Hepatocyte (in vitro differentiated cells): ENCODE measurements around the gene TIMM8B. TPM values are rescaled to one million over a fixed set of nuclear protein-coding genes. Genes with fewer than 3 reads are reported as not detected.
"Not testable (repeated sequence)": the region's sequence is repeated elsewhere in the genome, so short reads cannot be mapped to it uniquely, and the experiment has no call there.

Source experiments
- DNase-seq: peaks from one replicate; pipeline ENCODE4 v3.0.0-alpha.2; 2016; ENCODE audit warnings: low spot score
- H2AFZ ChIP-seq: fragments of 200-600 bp; sonication (generic); 2 replicates; pipeline ENCODE4 v1.6.0; 2016; ENCODE audit warnings: antibody characterized with exemption, mild to moderate bottlenecking
- H3K27ac ChIP-seq: fragments of 200-600 bp; sonication (generic); 2 replicates; pipeline ENCODE4 v1.5.1; 2016; ENCODE audit warnings: mild to moderate bottlenecking
- H3K27me3 ChIP-seq: fragments of 200-600 bp; sonication (generic); 2 replicates; pipeline ENCODE4 v1.6.1; 2016
- H3K36me3 ChIP-seq: fragments of 200-600 bp; sonication (generic); replicated peaks from 2 replicates; pipeline ENCODE4 v1.5.1; 2016; ENCODE audit warnings: low read depth; ENCODE audit not compliant: insufficient read depth
- H3K4me1 ChIP-seq: fragments of 200-600 bp; sonication (generic); 2 replicates; pipeline ENCODE4 v1.5.1; 2016; ENCODE audit warnings: mild to moderate bottlenecking, moderate library complexity; ENCODE audit not compliant: insufficient read depth
- H3K4me2 ChIP-seq: fragments of 200-600 bp; sonication (generic); 2 replicates; pipeline ENCODE4 v1.6.0; 2016
- H3K4me3 ChIP-seq: fragments of 200-600 bp; sonication (generic); 2 replicates; pipeline ENCODE4 v1.5.1; 2016; ENCODE audit warnings: mild to moderate bottlenecking
- H3K79me2 ChIP-seq: fragments of 200-600 bp; sonication (generic); 2 replicates; pipeline ENCODE4 v1.6.0; 2017; ENCODE audit warnings: mild to moderate bottlenecking
- H3K9me2 ChIP-seq: fragments of 200-600 bp; sonication (generic); replicated peaks from 2 replicates; pipeline ENCODE4 v1.6.0; 2017; ENCODE audit warnings: mild to moderate bottlenecking; ENCODE audit not compliant: insufficient read depth
- H3K9me3 ChIP-seq: fragments of 200-600 bp; sonication (generic); 2 replicates; pipeline ENCODE4 v1.5.1; 2016; ENCODE audit warnings: low read depth, mild to moderate bottlenecking
- H4K20me1 ChIP-seq: fragments of 200-600 bp; sonication (generic); 2 replicates; pipeline ENCODE4 v1.6.0; 2016; ENCODE audit warnings: mild to moderate bottlenecking; ENCODE audit not compliant: insufficient read depth, poor library complexity, severe bottlenecking
- CTCF ChIP-seq: fragments of 200-600 bp; sonication (generic); IDR thresholded peaks from 2 replicates; pipeline ENCODE4 v1.5.1; 2016; ENCODE audit warnings: antibody characterized with exemption, mild to moderate bottlenecking; ENCODE audit not compliant: poor library complexity
- EZH2 ChIP-seq: fragments of 200-600 bp; sonication (generic); IDR thresholded peaks from 2 replicates; pipeline ENCODE4 v1.6.1; 2016; ENCODE audit warnings: antibody characterized with exemption, mild to moderate bottlenecking, borderline replicate concordance
- EZH2phosphoT487 ChIP-seq: fragments of 200-600 bp; sonication (generic); IDR thresholded peaks from one replicate; pipeline ENCODE4 v1.6.1; 2018; ENCODE audit warnings: antibody characterized with exemption, mild to moderate bottlenecking, low read depth, moderate library complexity; ENCODE audit not compliant: unreplicated experiment, severe bottlenecking
- WGBS: methylation state at CpG from one replicate; pipeline ENCODE4 v1.1.6; 2016; ENCODE audit warnings: low lambda C conversion rate; ENCODE audit errors: missing lambda C conversion rate; 5-methylcytosine and 5-hydroxymethylcytosine counted together
- polyA plus RNA-seq: library from polyadenylated mRNA; unstranded; fragments of >200 nt; fragmentation: Nextera tagmentation; extraction: Ambion mirVana; gene quantifications from 2 replicates; pipeline ENCODE4 v1.2.1, GENCODE V29; 2016
- total RNA-seq: library from RNA; depleted of rRNA; stranded (reverse); fragments of >200 nt; gene quantifications from 2 replicates; pipeline ENCODE4 v1.2.3, GENCODE V29; 2014

Gene TIMM8B
- total and polyA plus RNA-seq, 2 experiments from 2014 or later, result 62.8 to 128 TPM

GRCh38 chr11:112100462-112100861 lies 13.9 kb upstream of the TIMM8B start:
- Histone ChIP-seq H4K20me1 (no peaks in the 10 kb centered on the region), H3K36me3 (no peaks in the 10 kb centered on the region), H3K79me2 (no peaks in the 10 kb centered on the region), H3K27me3 (no peaks in the 10 kb centered on the region), H3K4me2 (no peak overlapping the region), H3K27ac (peak overlapping the region; percentile 67), H3K4me3 (no peak overlapping the region), H3K9me2 (no peaks in the 10 kb centered on the region), H3K9me3 (no peaks in the 10 kb centered on the region), H3K4me1 (no peaks in the 10 kb centered on the region), H2AFZ (no peak overlapping the region)
- TF ChIP-seq EZH2phosphoT487 (no peak), CTCF (no peak), EZH2 (no peak)
- WGBS, result 57% methylated on average over 2 of the region's 2 CpGs
- no peak for DNase-seq

GRCh38 chr11:112097734-112098528 lies 11.4 kb upstream of the TIMM8B start:
- H3K4me1 ChIP-seq, result no peaks in the 10 kb centered on the region
- no peaks in the 10 kb centered on the region for H3K9me2 ChIP-seq
- no peaks in the 10 kb centered on the region for H3K27me3 ChIP-seq
- H3K9me3 ChIP-seq, result no peaks in the 10 kb centered on the region
- no peak for TF ChIP-seq CTCF
- no peak for TF ChIP-seq EZH2
- no peak for TF ChIP-seq EZH2phosphoT487
- no peaks in the 10 kb centered on the region for H3K36me3 ChIP-seq
- no peak overlapping the region for H2AFZ ChIP-seq
- no peak overlapping the region for H3K4me2 ChIP-seq
- DNase-seq, result no peak
- H3K4me3 ChIP-seq, result no peak overlapping the region
- WGBS, result 91% methylated on average over 11 of the region's 11 CpGs
- H4K20me1 ChIP-seq, result no peaks in the 10 kb centered on the region
- no peak overlapping the region for H3K27ac ChIP-seq
- no peaks in the 10 kb centered on the region for H3K79me2 ChIP-seq

GRCh38 chr11:112096194-112096593 lies 9.6 kb upstream of the TIMM8B start:
- no peak overlapping the region for H2AFZ ChIP-seq
- H3K36me3 ChIP-seq, result no peaks in the 10 kb centered on the region
- no peaks in the 10 kb centered on the region for H3K4me1 ChIP-seq
- H3K27me3 ChIP-seq, result no peaks in the 10 kb centered on the region
- H3K9me3 ChIP-seq, result no peaks in the 10 kb centered on the region
- H3K27ac ChIP-seq, result no peak overlapping the region
- no peak for DNase-seq
- H3K4me2 ChIP-seq, result no peak overlapping the region
- TF ChIP-seq CTCF, result no peak
- H3K9me2 ChIP-seq, result no peaks in the 10 kb centered on the region
- H3K4me3 ChIP-seq, result no peak overlapping the region
- no peaks in the 10 kb centered on the region for H3K79me2 ChIP-seq
- no peaks in the 10 kb centered on the region for H4K20me1 ChIP-seq

GRCh38 chr11:112095302-112095701 lies 8.7 kb upstream of the TIMM8B start:
- not testable (repeated sequence) for H3K79me2 ChIP-seq, H3K27ac ChIP-seq, H2AFZ ChIP-seq, H3K4me3 ChIP-seq, H4K20me1 ChIP-seq, H3K4me2 ChIP-seq, H3K4me1 ChIP-seq, H3K9me2 ChIP-seq, DNase-seq, H3K36me3 ChIP-seq, H3K27me3 ChIP-seq, H3K9me3 ChIP-seq
- WGBS, result 98% methylated on average over 2 of the region's 2 CpGs
